NCI-H187 treated with DMSO at 0.1 percent for 48 hours (cell line): ENCODE measurements around the gene APEH.

Experiments
- DNase-seq: peaks from one replicate; lab custom pipeline; 2025; lab: John Stamatoyannopoulos, UW

Gene APEH

GRCh38 chr3:49714728-49715550 lies 40.8 kb downstream of the APEH start:
- no peak for DNase-seq

DNA sequence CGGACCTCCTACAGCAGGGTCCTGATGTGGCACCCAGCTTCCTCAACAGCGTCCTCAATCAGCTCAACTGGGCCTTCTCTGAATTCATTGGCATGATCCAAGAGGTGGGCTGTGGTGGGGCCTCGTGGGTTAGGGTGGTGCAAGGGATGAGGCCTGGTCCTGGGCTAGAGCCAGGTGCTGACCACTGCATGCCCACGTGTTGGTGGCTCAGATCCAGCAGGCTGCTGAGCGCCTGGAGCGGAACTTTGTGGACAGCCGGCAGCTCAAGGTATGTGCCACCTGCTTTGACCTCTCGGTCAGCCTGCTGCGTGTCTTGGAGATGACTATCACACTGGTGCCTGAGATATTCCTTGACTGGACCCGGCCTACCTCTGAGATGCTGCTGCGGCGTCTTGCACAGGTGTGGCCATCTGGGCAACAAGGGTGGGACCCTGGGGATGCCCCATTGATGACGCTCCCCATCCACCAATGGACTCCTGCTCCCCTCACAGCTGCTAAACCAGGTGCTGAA lies 41.5 kb downstream of the APEH start:
- no peak for DNase-seq

DNA sequence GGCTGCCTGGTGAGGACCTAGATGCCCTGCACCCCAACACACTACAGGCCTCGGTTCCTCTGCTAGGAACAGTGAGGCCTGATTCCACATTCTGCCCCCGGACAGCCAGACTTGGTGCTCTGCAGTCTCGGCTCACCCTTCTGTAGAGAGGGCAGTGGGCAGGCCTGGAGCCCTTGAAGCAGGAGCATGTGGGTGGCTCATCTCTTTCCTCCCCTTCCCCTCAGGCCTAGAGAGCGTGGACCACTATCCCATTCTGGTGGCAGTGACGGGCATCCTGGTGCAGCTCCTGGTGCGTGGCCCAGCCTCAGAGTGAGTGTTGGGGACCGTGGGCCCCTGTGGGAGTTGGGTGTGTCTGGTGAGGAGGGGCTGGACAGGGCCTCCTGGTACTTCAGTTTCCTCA lies 42.0 kb downstream of the APEH start:
- no peak for DNase-seq

DNA sequence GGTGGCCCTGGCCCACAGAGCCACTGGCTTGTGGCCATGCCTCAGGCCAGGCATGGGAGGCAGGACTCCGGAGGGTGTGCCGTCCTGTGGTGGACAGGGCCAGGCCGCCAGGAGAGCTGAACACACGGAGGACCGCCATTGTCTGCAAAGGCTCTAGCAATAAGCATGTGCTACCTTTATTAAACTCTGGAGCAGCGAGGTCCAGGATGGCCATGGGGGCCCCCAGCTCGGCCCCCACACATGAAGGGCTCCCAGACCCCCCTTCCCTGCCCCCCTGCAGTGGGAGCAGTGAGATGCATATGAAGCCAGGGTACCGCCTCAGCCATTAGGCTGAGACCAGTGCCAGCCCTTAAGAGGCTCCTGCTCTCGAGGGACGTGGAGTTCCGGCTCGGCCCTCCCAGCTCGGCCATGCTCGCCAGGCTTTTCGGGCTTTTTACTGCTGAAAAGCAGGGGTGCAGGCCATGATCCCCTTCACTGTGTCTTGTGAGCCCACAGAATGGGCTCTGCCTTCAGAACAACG lies 42.6 kb downstream of the APEH start:
- no peak for DNase-seq

DNA sequence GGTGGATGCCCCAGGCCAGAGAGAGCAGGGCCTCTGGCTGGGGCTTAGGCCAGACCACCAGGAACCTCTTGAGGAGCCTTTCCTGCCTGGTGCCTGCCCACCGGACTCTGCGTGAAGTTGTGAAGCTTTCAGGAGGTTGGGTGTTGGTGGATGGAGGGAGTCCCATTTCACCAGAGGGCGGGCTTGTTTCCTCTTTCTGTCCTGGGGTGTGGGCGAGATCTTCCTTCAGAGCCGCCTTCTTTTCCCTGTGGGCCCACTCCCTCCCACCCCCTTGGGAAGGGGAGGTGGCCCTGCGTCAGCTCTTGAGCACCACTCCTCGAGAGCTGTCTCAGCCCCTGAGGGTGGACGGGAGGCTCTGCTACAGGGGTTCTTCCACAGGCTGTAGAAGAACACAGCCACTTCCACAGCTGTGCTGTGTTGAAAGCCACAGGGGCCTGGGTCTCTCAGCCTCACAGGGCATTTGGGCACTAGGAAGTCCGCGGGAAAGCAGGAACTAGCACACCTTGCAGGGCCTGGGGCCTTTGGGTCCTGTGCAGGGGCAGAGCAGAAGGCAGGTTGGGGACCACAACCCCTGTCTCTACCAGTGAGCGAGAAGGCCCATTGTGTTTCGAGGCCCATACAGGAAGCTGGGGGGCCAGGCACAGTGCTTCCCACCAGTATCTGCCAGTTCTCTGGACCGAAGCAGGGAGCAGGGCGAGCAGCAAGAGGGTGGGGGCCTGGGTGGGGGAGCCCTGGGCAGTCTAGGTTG lies 43.2 kb downstream of the APEH start:
- no peak for DNase-seq

- DNase-seq: no peak
Measured at GRCh38 chr3:49717959-49718857, 44.1 kb downstream of the APEH start.

GRCh38 chr3:49718858-49719213 lies 44.7 kb downstream of the APEH start:
- no peak for DNase-seq

DNA sequence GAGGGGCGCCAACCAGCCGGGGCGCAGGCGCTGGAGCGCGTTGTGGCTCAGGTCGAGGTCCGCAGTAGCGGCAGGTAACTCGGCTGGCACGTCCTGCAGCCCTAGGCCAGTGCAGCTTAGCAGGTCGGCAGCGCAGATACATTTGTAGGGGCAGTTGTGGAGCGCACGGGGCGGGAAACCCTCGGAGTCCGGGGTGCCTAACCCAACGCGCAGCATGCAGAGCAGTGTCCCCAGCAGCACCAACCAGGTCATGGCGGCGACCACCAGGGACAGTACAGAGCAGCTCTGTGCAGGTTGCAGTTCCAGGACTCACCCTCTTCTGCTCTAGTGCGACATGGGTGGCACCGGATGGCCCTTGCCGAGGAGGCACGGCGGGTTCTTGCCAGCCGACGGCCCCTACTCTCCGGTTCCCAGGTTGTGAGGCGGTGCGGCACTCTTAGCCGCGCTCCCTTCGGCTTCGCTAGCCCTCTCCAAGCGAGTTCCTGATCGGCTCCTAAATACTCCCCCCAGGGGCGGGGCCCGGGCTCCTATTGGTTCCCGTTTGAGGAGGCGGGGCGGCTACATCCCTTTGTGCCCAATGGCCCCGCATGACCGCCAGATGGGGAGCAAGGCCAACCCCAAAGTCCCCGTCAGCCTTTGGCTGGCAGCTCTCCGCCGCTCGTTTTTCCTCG lies 45.2 kb downstream of the APEH start, which contains the start of gene AMIGO3:
TSS of gene AMIGO3 (minus strand) at position 471 of the 671 bp plus-strand sequence. CDS start at position 252, 219 bp downstream.
- peak; percentile 68 for DNase-seq

DNA sequence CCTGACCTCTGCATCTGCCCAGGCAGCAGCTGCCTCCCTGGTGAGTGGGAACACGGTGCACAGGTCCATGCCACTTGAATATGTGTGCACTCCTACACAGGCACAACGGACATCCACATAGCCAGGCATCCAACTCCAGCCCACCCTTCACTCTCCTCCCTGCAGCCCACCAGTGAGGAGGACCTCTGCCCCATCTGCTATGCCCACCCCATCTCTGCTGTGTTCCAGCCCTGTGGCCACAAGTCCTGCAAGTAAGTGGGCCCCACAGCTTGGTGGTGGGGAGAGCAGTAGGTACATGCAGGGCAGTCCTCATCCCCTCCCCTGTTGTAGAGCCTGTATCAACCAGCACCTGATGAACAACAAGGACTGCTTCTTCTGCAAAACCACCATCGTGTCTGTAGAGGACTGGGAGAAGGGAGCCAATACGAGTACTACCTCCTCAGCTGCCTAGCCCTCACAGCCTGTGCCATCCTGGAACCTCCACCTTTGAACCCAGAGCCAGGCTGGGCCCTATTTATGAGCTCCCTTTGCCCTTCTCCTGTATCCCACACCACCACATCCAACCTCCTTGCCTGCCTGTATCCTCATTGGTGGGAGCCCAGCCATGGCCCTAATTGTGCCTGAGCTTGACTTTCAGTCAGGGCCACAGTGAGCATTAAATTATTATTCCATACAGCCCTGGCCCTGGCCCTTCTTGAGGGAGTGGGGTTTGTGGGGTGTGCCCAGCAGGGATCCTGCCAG lies 46.9 kb downstream of the APEH start:
- no peak for DNase-seq

DNA sequence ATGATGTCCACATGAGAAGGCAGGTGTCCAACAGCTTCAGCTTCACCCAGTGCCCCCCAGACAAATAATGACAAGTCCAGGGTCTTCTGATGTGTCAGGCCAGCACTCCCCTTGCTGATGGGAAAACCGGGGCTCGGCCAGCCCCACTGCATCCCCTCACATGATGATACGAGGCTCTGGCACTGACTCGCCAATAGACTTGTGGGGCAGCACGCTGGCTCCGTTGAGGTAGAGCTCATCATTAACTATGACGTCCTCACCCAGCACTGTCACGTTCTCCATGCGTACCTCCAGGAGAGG lies 47.4 kb downstream of the APEH start:
- DNase-seq: no peak

DNA sequence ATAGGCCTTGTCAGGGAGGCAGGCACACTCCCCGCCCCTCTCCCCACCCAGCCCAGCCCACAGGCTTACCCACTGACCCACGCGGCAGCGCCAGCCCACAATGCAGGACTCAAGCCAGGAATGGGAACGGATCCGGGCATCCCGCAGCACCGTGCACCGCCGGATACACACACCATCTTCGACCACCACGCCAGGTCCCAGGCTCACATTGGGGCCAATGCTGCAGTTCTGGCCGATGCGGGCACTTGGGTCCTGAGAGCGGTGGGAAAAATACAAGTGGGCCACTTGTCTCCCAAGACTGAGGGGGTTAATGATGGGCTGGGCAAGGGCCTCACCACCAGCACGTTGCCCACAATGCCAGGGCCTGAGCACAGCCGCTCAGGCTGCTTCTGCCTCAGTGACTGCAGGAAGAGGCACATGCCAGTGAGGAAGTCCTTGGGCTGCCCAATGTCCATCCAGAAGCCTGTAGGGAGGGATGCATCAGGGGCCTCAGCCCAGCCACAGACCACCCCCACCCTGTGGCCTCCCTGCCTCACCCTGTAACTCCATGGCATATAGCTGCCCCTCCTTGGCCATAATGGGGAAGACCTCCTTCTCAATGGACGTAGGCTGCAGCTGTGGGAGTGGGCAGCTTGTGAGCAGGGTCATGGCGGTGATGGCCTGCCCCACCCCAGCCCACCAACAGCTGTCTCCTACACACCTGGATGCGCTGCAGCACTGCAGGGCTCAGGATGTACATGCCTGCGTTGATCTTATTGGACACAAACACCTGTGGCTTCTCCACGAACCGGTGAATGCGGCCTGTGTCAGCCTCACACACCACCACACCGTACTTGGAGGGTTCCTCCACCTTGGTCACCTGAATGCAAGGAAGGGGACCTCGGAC lies 48.0 kb downstream of the APEH start:
- no peak for DNase-seq

DNA sequence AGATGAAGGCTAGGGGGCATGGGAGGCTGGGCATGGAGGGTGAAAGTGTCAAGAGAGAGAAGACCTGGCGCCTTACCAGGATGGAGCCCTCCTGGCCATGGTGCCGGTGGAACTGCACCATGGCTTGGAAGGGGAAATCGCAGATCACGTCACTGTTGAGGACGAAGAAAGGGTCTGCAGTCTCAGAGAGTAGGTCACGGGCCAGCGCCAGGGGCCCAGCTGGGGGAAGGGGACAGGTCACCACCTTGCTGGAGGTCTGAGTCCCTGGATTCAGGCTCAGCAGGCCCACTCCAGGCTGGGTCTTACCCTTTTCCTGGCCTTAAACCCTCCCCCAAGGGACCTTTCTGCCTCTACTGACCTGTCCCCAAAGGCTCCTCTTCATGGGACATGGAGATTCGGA lies 48.7 kb downstream of the APEH start:
- DNase-seq: no peak

DNA sequence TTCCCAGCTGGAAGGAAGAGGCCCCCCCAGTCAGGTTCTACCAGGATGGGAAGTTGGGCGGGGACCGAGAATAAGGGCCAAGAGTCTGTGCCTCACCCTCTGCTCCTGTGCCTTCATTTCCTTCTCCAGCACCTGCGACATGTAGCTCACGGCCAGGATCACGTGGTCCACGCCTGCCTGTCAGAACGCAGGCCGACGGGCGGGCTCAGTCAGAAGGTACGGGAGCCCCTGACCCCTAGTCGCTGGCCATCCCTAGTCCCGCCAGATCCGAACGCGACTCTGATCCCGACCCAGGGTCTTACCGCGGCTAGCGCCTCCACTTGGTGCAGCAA lies 49.1 kb downstream of the APEH start:
- DNase-seq: no peak

GRCh38 chr3:49723628-49724551 lies 49.7 kb downstream of the APEH start, which contains the start of gene GMPPB:
Gene GMPPB, minus strand, starts transcription at chr3:49723951. Its CDS starts 225 bp downstream, at chr3:49723726.
- DNase-seq: peak; percentile 28

- DNase-seq: no peak
Measured at GRCh38 chr3:49724586-49724985, 50.4 kb downstream of the APEH start.

- DNase-seq: no peak
Measured at GRCh38 chr3:49725906-49726681, 51.9 kb downstream of the APEH start.

DNA sequence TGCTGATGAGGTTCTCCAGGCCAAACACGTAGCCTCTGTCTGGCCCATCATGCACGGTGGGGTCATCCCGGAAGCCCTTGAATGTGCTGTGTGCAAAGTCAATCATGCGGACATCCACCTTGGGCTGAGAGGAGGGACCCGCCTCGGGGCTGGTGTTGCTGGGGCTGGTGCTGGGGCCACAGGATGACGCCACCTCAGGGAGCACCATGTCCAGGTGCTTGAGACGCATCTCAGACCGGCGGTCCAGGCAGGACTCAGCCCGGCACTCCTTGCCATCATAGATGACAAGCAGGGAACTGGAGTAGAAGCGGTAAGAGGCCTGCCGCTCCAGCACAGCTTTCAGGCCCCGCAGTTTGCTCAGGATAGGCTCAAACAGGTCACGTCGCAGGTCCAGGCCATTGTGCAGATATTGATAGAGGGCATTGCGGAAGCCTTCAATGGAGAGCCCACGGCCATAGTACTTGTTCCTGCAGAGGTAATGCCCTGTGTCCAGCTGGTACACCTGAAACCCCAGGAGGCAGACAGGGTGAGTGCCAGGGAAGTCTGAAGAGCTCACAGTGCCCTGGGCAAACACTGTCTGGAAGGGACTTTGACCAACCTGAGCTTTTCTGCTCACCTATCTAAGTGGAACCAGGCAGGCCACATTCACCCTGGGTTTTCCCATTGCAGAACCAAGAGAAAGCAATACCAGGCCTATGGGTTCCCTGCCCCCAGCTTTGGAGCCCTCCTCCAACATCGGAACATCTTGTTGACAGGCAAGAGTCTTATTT lies 53.2 kb downstream of the APEH start:
- no peak for DNase-seq
